GM12873 (cell line): ENCODE measurements around the gene SPTB.

Source experiments
- TF ChIP-seq, protein P1 (sequence below): IDR thresholded peaks from 2 replicates; pipeline ENCODE4 v1.5.1; 2012; ENCODE audit warnings: low read depth, mild to moderate bottlenecking, moderate library complexity, low read length, control low read depth; ENCODE audit not compliant: insufficient read depth; ENCODE audit errors: missing control alignments

Gene SPTB

DNA sequence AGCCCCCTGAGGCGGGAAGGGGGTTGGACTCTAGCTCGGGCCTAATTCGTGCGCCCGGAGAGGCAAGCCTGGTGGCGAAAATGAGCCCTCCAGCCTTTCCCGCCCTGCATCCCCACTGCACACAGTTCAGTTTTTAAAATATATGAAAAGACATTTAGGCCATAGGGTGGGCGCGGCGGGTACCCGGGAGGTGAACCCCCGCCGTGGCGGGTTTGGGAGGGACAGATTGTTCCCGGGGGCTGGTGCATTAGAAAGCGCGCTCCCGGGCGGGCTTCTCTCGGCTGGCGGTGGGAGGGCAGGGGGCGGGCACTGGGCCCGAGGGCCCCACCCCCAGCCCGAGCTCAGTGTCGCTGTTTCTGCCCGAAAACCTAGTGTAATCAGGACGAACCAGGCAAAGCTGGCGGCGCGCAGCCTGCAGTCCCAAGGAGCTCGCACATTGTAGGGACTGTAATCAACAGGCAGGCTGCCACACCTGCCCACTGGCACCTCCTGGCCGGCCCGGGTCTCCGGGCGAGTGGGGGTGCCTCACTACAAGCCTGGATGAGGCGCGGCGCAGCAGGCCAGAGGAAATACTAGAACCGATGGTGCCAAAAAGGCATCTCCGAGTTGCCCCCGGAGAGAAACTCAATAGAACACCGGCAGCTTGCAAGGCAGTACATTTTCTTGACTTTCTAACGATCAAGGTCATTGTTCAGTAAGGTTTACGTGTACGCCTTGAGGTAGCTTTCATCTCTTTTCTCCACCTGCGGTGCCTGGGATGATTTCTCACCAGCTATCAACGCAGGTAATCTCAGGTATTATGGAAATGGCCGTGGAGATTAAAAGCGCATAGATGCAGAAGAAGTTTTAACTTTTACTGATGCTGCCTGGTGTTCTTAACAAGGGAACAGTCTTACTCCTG, 764 bp upstream of the SPTB start:
- TF ChIP-seq, protein P1, sequence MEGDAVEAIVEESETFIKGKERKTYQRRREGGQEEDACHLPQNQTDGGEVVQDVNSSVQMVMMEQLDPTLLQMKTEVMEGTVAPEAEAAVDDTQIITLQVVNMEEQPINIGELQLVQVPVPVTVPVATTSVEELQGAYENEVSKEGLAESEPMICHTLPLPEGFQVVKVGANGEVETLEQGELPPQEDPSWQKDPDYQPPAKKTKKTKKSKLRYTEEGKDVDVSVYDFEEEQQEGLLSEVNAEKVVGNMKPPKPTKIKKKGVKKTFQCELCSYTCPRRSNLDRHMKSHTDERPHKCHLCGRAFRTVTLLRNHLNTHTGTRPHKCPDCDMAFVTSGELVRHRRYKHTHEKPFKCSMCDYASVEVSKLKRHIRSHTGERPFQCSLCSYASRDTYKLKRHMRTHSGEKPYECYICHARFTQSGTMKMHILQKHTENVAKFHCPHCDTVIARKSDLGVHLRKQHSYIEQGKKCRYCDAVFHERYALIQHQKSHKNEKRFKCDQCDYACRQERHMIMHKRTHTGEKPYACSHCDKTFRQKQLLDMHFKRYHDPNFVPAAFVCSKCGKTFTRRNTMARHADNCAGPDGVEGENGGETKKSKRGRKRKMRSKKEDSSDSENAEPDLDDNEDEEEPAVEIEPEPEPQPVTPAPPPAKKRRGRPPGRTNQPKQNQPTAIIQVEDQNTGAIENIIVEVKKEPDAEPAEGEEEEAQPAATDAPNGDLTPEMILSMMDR, result no peak

DNA sequence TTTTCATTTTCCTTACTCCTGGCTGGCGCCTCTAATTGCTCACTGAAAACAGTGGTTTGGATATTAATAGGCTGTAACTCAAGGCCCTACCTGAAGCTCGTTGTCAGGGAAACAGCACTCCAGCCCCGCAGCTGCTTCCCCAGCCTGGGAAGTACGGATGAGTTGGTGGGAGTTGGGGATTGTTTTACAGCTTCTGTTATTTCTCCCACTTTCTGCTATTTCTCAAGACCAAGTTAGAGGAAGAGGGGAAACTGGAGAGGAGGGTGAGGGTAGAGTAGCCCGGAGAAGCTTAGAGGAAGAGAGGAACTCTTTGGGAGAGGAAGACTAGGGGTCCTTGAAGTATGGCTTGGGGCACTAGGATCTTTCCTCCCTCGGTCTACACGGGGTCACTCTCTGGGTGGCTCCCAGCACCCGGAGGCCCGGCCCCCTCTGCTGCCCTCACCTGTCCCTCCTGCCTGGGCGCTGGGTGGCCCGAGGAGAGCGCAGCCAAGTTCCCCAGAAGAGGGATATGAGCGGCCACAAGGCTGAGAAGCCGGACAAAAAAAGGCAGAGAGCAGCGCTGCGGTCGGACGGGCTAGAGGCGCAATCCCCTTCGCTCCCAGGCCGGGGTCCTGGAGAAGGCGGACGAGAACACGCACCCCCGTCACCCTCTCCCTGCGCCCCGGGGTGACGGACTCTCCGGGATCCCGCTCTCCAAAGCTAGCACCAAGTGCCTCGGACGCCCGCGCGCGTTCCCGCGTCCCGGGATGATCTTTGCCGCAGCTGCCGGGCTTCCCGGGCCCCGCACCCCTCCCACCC, 671 bp downstream of the SPTB start:
- TF ChIP-seq, protein P1, result no peak

DNA sequence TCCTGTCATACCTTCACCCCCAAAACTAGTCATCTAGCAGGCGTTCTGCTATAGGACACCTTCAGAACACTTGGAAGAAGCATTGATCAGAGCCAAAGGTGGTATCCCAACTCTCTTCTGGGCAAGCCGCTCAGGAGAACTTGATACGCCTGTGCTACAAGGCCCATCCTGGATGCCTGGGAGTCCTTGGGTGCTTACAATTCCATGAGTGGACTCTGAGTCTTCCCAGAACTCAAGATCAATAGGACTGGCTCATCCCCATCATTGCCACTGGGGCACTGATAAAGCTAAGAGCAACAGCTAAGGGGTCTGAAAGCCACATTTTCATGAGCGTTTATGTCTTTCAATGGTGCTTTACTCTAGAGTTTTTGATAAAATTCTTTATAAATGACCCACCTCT, 1.9 kb downstream of the SPTB start:
- TF ChIP-seq, protein P1, result no peak

DNA sequence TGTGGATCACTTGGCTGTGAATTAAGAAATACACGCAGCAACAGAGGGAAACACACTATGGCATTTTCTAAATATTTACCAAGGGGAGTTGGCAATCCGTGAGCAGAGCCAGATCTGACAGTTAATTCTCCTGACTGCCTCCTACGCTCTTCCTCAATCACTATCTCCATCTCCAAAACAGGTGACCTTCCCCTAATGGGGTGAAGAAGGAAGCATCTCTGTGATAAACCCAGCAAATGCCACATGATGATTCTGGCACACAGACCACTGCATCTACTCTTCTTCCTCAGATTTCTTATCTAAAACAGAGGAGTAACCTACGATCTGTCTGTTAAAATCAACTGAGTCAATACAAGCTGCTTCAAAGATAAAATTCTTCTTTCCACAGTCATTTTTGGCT, 4.4 kb downstream of the SPTB start:
- TF ChIP-seq, protein P1, result no peak

DNA sequence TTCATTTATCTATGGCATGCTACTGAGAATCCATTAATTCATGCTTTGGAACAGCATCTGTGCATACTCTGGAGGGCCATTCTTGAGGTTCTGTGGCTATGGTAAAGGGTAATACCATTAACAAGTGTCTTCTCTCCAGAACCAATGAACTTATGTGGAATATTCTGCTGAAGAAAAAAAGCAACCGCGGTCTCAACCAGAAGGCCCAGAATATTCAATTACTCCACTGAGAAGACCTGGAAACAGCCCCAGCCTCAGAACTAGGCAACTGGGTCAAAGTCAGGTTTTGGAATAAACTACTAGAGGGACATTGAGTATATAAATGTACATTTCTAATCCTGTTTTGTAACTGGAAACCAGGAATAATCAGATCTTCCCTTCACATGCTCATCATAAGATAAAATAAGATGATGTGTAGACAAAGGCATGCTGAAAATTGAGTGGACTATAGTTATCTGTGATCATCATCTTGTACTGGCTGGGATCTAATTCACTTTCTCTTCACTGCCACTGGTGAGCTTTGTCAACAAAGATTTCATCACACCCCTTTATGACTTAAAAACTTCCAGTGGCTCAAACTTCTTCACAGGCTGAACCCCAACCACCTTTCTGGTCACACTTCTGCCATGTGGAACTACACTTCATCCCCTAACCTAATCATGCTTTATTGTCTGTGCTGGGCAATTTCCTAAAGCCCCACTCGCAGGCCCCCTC, 6.0 kb downstream of the SPTB start:
- TF ChIP-seq, protein P1, result no peak

DNA sequence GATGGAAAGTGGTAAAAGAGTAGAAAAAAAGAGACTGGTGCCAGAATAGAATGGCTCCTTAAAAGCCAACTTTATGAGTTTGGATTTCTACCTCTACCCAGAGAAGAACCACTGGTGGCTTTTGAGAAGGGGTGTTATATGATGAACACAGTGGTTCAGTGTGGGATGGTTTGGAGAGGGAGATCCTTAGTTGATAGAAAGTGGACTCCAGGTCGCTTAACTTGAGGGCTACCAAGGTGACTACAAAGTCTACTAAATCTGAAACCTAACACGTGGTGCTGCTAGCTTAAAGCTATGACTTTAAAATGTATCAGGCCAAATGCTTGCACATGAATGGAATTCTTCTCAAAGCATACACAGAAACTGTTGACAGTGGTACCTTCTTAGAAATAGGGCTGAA, 8.4 kb downstream of the SPTB start:
- TF ChIP-seq, protein P1, result no peak

DNA sequence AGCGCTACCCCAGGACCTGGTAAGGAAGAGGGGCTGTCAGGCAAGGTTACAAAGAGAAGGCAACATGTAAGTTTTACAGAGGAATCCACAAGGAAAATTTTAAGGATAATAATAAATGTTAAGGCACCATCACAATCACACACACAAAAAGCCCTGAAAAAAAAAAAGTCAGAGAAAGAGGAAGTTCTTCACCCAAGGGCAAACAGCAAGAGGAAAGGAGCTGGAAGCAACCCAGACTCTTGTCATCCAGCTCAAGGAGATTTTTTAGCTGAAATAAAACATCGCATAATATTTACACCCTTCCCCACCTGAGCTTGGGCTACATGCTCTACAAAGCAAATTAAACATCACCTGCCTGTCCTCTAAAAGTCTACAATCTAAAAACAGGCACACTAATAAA, 9.5 kb downstream of the SPTB start:
- TF ChIP-seq, protein P1, result no peak
